Lung (tissue), 12 donors: ENCODE measurements around the gene PRX. TPM values are rescaled to one million over a fixed set of nuclear protein-coding genes. Genes with fewer than 3 reads are reported as not detected.
"Not testable (repeated sequence)": the region's sequence is repeated elsewhere in the genome, so short reads cannot be mapped to it uniquely, and the experiment has no call there.

Experiments used
- ATAC-seq: fragments of 200-7000 bp; cut with Tn5 transposase; one replicate; pipeline ENCODE4 v1.9.1; 2020; ENCODE audit warnings: moderate number of reproducible peaks; ENCODE audit not compliant: insufficient read depth, low FRiP score
- DNase-seq, 3 donors: peaks; one replicate each; pipeline ENCODE4 v3.0.0-alpha.2; 2013 to 2017
- H3K27ac ChIP-seq, 2 donors: one replicate each; pipeline ENCODE4 v1.5.1; 2013; ENCODE audit warnings: mild to moderate bottlenecking in 2 of 2, moderate library complexity in 2 of 2, control low read depth in 1 of 2, inconsistent platforms in 1 of 2, low read depth in 1 of 2, low read length in 1 of 2
- H3K27me3 ChIP-seq, 3 donors: one replicate each; pipeline ENCODE4 v1.5.1; 2013; ENCODE audit warnings: low read length in 2 of 3; ENCODE audit not compliant: control insufficient read depth in 3 of 3, insufficient read depth in 3 of 3
- H3K36me3 ChIP-seq, 4 donors: one replicate each; pipeline ENCODE4 v1.5.1; 2013; ENCODE audit warnings: low read length in 4 of 4, mild to moderate bottlenecking in 1 of 4, moderate library complexity in 1 of 4; ENCODE audit not compliant: control insufficient read depth in 4 of 4, insufficient read depth in 4 of 4
- H3K4me1 ChIP-seq, 5 donors: one replicate each; pipeline ENCODE4 v1.5.1; 2013; ENCODE audit warnings: low read length in 5 of 5, mild to moderate bottlenecking in 2 of 5, moderate library complexity in 1 of 5; ENCODE audit not compliant: control insufficient read depth in 5 of 5, insufficient read depth in 5 of 5
- H3K4me3 ChIP-seq: one replicate; pipeline ENCODE4 v1.5.1; 2013; ENCODE audit warnings: mild to moderate bottlenecking, control low read depth, moderate library complexity
- H3K9ac ChIP-seq, 2 donors: one replicate each; pipeline ENCODE4 v1.5.1; 2013; ENCODE audit warnings: low read length in 2 of 2, control low read depth in 1 of 2; ENCODE audit not compliant: insufficient read depth in 1 of 2
- H3K9me3 ChIP-seq, 4 donors: one replicate each; pipeline ENCODE4 v1.5.1; 2013; ENCODE audit warnings: low read length in 3 of 4, mild to moderate bottlenecking in 1 of 4, moderate library complexity in 1 of 4; ENCODE audit not compliant: control insufficient read depth in 4 of 4, insufficient read depth in 3 of 4
- WGBS, 2 donors: extraction: QIAGEN DNeasy Blood & Tissue Kit; methylation state at CpG; one replicate each; pipeline ENCODE4 v1.1.7; 2013; 5-methylcytosine and 5-hydroxymethylcytosine counted together
- polyA plus RNA-seq, 2 donors: library from polyadenylated mRNA; stranded (reverse); fragments of 200-250 nt; gene quantifications; one replicate each; pipeline ENCODE4 v1.2.1, GENCODE V29; 2013
- total RNA-seq, 2 donors: library from RNA; depleted of rRNA in 1 of 2; stranded (reverse); fragments of >200 nt in 1 of 2; gene quantifications; one replicate each; pipeline ENCODE4 v1.2.1, GENCODE V29; 2014 to 2021
- TF ChIP-seq, protein P1 (sequence below): IDR thresholded peaks from 2 replicates; pipeline ENCODE4 v1.5.1; 2012; ENCODE audit warnings: mild to moderate bottlenecking; ENCODE audit errors: control extremely low read depth, extremely low read depth
- donor health status: control.
- donor health status: control.
- donor health status: Bipolar disorder and iron deficiency.
- donor health status: healthy.
- donor health status: DM: yes; HTN: yes; CAD: no.

Gene PRX
- total and polyA plus RNA-seq, 4 donors: 16.9 to 43.8 (median 27.9) TPM

GRCh38 chr19:40370997-40371801 is 42.0 kb downstream of the PRX start:
- Histone ChIP-seq H3K4me1 (peaks cover 0 to 9% (median 2%) of the 10 kb centered on the region in 5 donors), H3K27ac (no peak overlapping the region), H3K27me3 (no peaks in the 10 kb centered on the region), H3K9ac (no peak overlapping the region), H3K36me3 (peaks cover 3 to 33% (median 27%) of the 10 kb centered on the region in 4 donors), H3K9me3 (no peaks in the 10 kb centered on the region), H3K4me3 (no peak overlapping the region)
- WGBS, 2 donors: 77 to 79% methylated on average over 7 of the region's 7 CpGs
- TF ChIP-seq, protein P1, sequence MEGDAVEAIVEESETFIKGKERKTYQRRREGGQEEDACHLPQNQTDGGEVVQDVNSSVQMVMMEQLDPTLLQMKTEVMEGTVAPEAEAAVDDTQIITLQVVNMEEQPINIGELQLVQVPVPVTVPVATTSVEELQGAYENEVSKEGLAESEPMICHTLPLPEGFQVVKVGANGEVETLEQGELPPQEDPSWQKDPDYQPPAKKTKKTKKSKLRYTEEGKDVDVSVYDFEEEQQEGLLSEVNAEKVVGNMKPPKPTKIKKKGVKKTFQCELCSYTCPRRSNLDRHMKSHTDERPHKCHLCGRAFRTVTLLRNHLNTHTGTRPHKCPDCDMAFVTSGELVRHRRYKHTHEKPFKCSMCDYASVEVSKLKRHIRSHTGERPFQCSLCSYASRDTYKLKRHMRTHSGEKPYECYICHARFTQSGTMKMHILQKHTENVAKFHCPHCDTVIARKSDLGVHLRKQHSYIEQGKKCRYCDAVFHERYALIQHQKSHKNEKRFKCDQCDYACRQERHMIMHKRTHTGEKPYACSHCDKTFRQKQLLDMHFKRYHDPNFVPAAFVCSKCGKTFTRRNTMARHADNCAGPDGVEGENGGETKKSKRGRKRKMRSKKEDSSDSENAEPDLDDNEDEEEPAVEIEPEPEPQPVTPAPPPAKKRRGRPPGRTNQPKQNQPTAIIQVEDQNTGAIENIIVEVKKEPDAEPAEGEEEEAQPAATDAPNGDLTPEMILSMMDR: no peak
- DNase-seq (no peak), ATAC-seq (no peak)

GRCh38 chr19:40370253-40370652 is 42.9 kb downstream of the PRX start:
- not testable (repeated sequence) for H3K27ac ChIP-seq, DNase-seq, H3K9ac ChIP-seq, H3K9me3 ChIP-seq, H3K27me3 ChIP-seq, H3K4me3 ChIP-seq, ATAC-seq
- Histone ChIP-seq H3K4me1 (peaks cover 0 to 15% (median 4%) of the 10 kb centered on the region in 5 donors), H3K36me3 (peaks cover 3 to 33% (median 27%) of the 10 kb centered on the region in 4 donors)
- 93 to 94% methylated on average over 3 of the region's 3 CpGs for WGBS, 2 donors

GRCh38 chr19:40369797-40370196 is 43.4 kb downstream of the PRX start:
- TF ChIP-seq, protein P1: no peak
- DNase-seq: no peak
- 93 to 96% methylated on average over 12 of the region's 12 CpGs for WGBS, 2 donors
- no peak for ATAC-seq
- Histone ChIP-seq H3K27ac (no peak overlapping the region), H3K4me3 (no peak overlapping the region), H3K9ac (no peak overlapping the region), H3K27me3 (no peaks in the 10 kb centered on the region), H3K4me1 (peaks cover 0 to 17% (median 4%) of the 10 kb centered on the region in 5 donors), H3K9me3 (no peaks in the 10 kb centered on the region), H3K36me3 (peaks cover 3 to 32% (median 27%) of the 10 kb centered on the region in 4 donors)

GRCh38 chr19:40367577-40368434 is 45.4 kb downstream of the PRX start:
- TF ChIP-seq, protein P1: no peak
- Histone ChIP-seq H3K9me3 (no peaks in the 10 kb centered on the region), H3K4me1 (peaks cover 0 to 17% (median 4%) of the 10 kb centered on the region in 5 donors), H3K27me3 (no peaks in the 10 kb centered on the region), H3K27ac (no peak overlapping the region), H3K4me3 (no peak overlapping the region), H3K36me3 (peaks cover 3 to 24% (median 18%) of the 10 kb centered on the region in 4 donors), H3K9ac (no peak overlapping the region)
- WGBS, 2 donors: 89 to 90% methylated on average over 16 of the region's 16 CpGs
- no peak for DNase-seq
- no peak for ATAC-seq
